ENCODE measurements around the gene CYTH1. TPM values are rescaled to one million over a fixed set of nuclear protein-coding genes. Genes with fewer than 3 reads are reported as not detected.

Gene CYTH1
- total RNA-seq, 1 experiment from 2014 or later = 10.3 TPM

DNA sequence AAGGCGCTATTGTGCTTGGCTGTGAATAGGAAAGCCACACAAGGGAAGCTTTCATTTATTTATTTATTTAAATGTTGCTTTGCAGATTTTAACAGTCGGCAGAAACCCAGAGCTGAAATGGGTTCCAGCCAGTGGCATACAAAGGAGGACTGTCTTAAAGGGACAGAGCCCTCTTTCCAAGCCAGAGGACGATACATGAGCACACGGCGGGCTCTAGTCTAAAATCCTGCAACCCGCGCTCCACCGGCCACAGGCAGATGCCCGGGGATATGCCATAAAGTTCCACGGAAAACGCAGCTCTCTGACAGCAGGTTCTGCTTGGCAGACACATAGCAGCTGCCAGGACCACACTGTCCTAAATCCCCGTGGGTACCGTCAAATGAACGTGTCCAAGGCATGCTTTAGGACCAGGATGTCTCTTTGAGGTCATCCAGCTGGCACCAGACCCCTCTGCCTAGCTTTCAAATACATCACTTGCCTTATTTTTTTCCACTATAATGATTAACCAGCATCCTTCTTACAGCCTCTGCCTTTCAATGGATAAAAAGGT, 64.6 kb downstream of the CYTH1 start:
- peak; percentile 62 for DNase-seq
- H3K36me3 ChIP-seq (replicated peaks; ENCODE audit: control insufficient read depth, insufficient read depth, low read length) = no peaks in the 10 kb centered on the region
- no peak overlapping the region for H3K4me3 ChIP-seq (ENCODE audit: insufficient read depth, low read depth, low read length)
- H3K27me3 ChIP-seq (ENCODE audit: control insufficient read depth, insufficient read depth, low read length) = no peaks in the 10 kb centered on the region

DNA sequence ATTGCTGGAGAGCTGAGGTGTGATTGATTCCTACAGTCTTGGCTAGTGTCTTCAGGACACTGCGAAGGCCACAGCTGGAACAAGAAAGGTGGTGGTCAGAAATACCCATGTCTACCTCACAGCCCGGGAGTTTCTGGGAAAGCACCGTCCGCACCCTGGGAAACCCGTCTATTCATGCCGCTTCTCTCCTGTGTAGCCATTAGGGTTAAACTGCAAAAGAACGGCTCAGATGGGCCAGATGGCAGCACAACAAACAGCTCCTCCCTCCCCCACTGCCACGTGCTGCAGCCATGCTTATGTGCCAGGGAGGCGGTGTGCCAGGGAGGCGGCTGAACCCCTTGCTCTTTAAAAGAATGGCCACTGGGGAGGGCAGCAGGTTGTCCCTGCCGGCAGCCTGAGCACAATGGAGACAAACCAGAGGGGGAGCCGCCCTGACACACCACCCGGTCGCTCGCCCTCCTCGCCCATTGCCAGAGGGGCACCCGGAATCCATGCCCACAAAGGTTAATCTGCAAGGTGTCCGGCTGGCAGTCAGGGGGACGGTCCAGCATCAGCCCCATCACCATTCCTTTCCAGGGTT, 65.2 kb downstream of the CYTH1 start:
- no peaks in the 10 kb centered on the region for H3K36me3 ChIP-seq (replicated peaks; ENCODE audit: control insufficient read depth, insufficient read depth, low read length)
- H3K27me3 ChIP-seq (ENCODE audit: control insufficient read depth, insufficient read depth, low read length) = no peaks in the 10 kb centered on the region
- H3K4me3 ChIP-seq (ENCODE audit: insufficient read depth, low read depth, low read length) = no peak overlapping the region
- peak; percentile 71 for DNase-seq

DNA sequence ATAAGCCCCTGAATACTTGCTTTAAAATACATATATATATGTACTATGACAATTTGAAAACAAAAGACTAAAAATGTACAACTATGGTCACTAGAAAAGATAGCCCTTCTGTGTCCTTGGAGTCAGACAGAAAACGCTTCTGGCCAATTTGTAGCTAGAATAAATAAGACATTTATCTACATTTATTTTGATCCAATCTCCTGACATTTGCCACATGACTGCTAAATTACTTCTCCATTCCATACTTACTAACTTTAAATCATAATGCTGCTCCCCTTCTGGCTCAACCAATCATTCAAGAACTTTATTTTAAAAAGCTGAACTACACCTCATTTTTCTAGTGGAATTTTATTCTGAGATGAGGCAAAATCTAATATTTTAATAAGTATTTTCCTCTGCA, 65.8 kb downstream of the CYTH1 start:
- H3K4me3 ChIP-seq (ENCODE audit: insufficient read depth, low read depth, low read length) = no peak overlapping the region
- no peaks in the 10 kb centered on the region for H3K36me3 ChIP-seq (replicated peaks; ENCODE audit: control insufficient read depth, insufficient read depth, low read length)
- no peaks in the 10 kb centered on the region for H3K27me3 ChIP-seq (ENCODE audit: control insufficient read depth, insufficient read depth, low read length)
- no peak for DNase-seq

DNA sequence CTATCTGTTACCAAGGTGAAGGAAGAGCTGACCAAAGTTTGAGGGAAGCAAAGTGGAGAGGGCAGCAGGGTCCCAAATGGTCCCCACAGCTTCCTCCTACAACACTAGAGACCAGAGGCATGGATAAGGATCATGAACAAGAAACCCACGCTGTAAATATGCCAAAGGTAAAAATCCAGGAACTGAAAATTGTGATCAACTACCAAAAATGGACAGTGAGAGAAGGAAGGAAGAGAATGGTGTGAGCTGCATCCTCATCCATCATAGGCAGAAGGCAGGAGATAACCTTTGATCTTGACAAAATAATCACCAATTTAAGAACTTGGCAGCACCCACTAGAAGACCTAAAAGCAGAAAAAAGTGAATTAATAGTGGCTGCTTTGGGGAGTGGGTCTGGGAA, 66.2 kb downstream of the CYTH1 start:
- Histone ChIP-seq H3K36me3 (replicated peaks; ENCODE audit: control insufficient read depth, insufficient read depth, low read length) (no peaks in the 10 kb centered on the region), H3K4me3 (ENCODE audit: insufficient read depth, low read depth, low read length) (no peak overlapping the region), H3K27me3 (ENCODE audit: control insufficient read depth, insufficient read depth, low read length) (no peaks in the 10 kb centered on the region)
- no peak for DNase-seq

DNA sequence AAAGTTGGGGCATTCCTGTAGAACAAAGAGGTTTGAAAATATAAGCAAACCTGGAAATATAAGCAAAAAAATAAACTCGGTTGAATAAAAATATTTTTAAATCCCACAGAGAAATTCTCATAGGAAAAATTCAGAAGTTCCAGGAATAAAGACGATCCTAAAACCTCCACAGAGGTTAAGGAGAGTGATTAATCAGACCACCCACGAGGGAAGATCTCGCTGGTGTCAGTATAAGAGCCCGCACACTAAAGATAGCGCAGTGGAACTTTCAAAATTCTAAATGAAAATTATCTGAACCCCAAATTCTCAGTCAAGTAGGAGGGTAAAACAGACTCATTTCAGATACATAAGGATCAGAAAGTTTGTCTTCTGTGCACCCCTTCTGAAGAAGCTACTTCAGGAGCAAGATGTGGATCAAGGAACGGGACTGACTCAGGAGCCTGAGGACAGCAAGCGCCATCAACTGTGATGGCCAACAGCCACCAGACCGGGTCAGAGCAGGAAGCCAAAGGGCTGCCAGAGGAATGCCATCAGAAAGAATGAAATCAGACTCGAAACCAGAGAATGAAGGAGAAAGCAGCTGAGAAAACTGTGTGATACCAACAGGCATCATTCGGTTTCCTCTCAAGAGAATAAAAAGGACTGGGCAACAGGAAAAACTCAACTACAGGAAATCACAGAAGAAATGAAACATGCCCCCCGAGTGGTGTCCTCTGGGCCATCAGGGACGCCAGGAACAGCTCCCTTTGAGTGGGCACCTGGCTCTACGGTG, 66.9 kb downstream of the CYTH1 start:
- H3K36me3 ChIP-seq (replicated peaks; ENCODE audit: control insufficient read depth, insufficient read depth, low read length) = no peaks in the 10 kb centered on the region
- H3K4me3 ChIP-seq (ENCODE audit: insufficient read depth, low read depth, low read length) = no peak overlapping the region
- no peaks in the 10 kb centered on the region for H3K27me3 ChIP-seq (ENCODE audit: control insufficient read depth, insufficient read depth, low read length)
- no peak for DNase-seq

DNA sequence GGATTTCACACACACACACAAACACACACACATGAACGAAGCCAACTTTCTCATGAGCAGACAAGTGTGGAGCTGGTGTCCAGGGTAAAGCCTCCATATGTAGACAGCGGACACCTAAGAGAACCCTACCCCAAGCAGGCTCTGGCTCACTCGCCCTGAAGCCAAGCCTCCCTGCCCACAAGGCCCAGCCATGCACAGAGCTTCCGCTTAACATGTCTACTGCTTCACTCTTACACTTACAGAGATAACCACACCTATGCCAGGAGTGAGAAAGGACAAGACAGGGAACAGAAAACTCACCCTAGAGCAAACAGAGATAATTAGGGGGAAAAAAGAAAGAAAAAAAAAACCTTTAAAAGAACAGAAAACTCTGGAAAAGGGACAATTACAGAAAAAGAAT, 67.5 kb downstream of the CYTH1 start:
- no peak for DNase-seq
- Histone ChIP-seq H3K4me3 (ENCODE audit: insufficient read depth, low read depth, low read length) (no peak overlapping the region), H3K36me3 (replicated peaks; ENCODE audit: control insufficient read depth, insufficient read depth, low read length) (no peaks in the 10 kb centered on the region), H3K27me3 (ENCODE audit: control insufficient read depth, insufficient read depth, low read length) (no peaks in the 10 kb centered on the region)

DNA sequence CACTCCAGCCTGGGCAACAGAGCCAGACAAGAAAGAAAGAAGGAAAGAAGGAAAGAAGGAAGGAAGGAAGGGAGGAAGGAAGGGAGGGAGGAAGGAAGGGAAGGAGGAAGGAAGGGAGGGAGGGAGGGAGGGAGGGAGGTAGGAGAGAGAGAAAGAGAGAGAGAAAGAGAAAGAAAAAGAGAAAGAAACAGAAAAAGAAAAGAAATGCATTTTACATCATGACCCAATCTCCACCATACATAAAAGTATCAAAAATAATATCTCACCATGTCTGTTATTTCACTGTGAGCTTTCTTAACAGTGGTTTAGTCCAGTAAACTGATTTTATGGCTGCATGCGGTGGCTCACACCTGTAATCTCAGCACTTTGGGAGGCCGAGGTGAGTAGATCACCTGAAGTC, 70.0 kb downstream of the CYTH1 start:
- Histone ChIP-seq H3K27me3 (ENCODE audit: control insufficient read depth, insufficient read depth, low read length) (no peaks in the 10 kb centered on the region), H3K36me3 (replicated peaks; ENCODE audit: control insufficient read depth, insufficient read depth, low read length) (peaks cover 2% of the 10 kb centered on the region), H3K4me3 (ENCODE audit: insufficient read depth, low read depth, low read length) (no peak overlapping the region)
- DNase-seq = no peak

DNA sequence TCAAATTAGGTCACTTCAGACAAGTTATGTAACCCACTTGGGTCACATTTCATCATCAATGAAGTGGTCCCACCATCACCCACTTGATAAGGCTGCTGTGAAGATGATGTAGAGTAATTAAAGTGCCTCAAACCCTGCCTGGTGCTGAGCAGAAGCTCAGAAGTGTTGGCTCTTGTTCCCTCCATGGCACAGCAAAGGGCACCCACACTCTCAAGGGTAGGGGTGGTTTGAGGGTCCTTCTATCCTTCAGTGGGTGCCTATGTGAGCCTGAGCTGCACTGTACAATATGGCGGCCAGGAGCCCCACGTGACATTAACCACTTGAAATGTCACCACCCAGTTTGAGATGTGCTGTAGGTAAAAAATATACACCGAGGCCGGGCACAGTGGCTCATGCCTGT, 71.5 kb downstream of the CYTH1 start:
- Histone ChIP-seq H3K27me3 (ENCODE audit: control insufficient read depth, insufficient read depth, low read length) (no peaks in the 10 kb centered on the region), H3K36me3 (replicated peaks; ENCODE audit: control insufficient read depth, insufficient read depth, low read length) (peaks cover 2% of the 10 kb centered on the region), H3K4me3 (ENCODE audit: insufficient read depth, low read depth, low read length) (no peak overlapping the region)
- DNase-seq = no peak

DNA sequence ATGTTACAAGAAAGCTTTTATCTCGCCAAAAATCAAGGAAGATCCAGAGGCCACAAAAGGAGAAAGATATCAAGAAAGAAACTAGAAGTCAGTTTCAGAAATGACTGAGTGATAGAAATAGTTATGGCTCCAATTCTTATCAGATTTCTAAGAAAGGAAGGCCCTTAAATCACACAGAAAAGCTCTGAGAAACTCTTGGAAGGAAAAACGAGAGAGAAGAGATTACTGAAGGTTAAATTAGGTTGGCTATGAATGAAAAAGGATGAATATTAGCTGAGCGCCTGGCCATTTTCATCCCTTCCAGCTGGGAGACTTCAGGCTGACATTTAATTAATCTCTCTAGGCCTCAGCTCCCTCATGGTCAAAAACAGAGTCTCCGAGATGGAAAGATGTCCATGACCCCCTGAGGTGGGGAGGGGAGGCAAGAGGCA, 72.3 kb downstream of the CYTH1 start:
- Histone ChIP-seq H3K27me3 (ENCODE audit: control insufficient read depth, insufficient read depth, low read length) (no peaks in the 10 kb centered on the region), H3K36me3 (replicated peaks; ENCODE audit: control insufficient read depth, insufficient read depth, low read length) (peaks cover 2% of the 10 kb centered on the region)

DNA sequence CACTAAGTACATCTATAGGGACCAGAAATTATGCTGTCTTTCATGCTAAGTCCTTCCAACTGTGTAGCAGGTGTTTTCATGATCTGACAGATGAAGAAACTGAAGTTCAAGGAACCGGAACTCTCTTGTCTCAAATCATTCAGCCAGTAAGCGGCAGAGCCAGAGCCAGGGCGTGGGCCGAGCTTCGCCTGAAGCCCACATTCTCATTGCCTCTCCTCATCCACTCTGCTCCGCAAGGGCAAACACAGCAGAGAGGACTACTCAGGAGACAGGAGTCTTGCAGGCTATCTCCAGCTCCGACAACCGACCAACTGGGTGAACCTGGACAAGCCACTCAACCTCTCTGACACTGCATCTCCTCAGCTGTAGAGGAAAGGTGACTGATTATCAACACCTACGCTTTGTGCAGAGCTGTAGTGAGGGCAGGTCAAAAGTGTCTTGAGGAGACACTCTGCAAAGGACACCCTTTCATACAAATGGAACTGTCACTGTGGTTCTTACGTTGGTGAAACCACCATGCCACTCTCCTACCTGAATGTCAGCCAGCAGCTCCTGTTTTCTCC, 72.9 kb downstream of the CYTH1 start:
- Histone ChIP-seq H3K27me3 (ENCODE audit: control insufficient read depth, insufficient read depth, low read length) (no peaks in the 10 kb centered on the region), H3K36me3 (replicated peaks; ENCODE audit: control insufficient read depth, insufficient read depth, low read length) (peaks cover 2% of the 10 kb centered on the region), H3K4me3 (ENCODE audit: insufficient read depth, low read depth, low read length) (no peak overlapping the region)
- DNase-seq = no peak

More for the DNA sequence above, 72.3 kb downstream of the CYTH1 start:
- no peak for DNase-seq
- no peak overlapping the region for H3K4me3 ChIP-seq (ENCODE audit: insufficient read depth, low read depth, low read length)

DNA sequence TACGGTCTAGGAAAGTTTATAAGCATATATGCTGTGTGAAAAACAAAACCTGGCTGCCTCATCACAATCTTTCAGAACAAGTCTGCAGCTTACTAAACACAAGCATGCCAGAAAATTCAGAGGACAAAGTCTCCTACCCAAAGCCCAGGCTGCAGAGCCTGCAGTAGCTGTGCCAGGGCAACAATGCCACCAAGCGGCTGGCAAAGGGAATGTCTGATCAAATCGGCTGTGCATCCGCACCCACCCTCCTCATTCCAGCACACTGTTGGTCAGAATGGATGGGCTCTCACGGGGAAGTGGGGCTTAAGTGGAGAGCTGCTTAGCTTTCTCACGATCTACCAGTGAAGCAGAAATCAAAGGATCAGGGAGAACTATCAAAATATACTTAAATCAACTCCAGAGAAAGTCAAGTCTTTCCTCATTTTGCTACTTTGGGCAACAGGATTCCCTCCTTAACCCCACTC, 73.5 kb downstream of the CYTH1 start:
- no peak overlapping the region for H3K4me3 ChIP-seq (ENCODE audit: insufficient read depth, low read depth, low read length)
- peaks cover 2% of the 10 kb centered on the region for H3K36me3 ChIP-seq (replicated peaks; ENCODE audit: control insufficient read depth, insufficient read depth, low read length)
- peak; percentile 87 for DNase-seq
- H3K27me3 ChIP-seq (ENCODE audit: control insufficient read depth, insufficient read depth, low read length) = no peaks in the 10 kb centered on the region

DNA sequence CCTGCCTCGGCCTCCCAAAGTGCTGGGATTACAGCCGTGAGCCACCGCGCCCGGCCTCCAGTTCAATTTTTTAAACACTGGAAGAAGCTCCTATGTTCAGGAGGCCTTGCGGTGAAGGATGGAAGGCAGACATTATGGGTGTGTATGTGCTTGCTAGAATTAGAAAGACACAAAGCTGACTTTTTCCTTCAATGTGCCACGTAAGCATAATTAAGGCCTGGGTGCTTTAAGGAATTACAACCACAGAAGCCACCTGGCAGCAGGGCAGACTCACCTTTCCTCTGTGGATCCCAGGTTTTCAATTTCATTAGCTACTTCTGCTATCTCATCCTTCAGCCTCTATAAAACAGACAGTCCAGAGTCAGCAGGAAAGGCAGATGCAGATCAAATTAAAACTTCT, 74.2 kb downstream of the CYTH1 start:
- Histone ChIP-seq H3K4me3 (ENCODE audit: insufficient read depth, low read depth, low read length) (no peak overlapping the region), H3K36me3 (replicated peaks; ENCODE audit: control insufficient read depth, insufficient read depth, low read length) (peaks cover 2% of the 10 kb centered on the region), H3K27me3 (ENCODE audit: control insufficient read depth, insufficient read depth, low read length) (no peaks in the 10 kb centered on the region)
- no peak for DNase-seq

DNA sequence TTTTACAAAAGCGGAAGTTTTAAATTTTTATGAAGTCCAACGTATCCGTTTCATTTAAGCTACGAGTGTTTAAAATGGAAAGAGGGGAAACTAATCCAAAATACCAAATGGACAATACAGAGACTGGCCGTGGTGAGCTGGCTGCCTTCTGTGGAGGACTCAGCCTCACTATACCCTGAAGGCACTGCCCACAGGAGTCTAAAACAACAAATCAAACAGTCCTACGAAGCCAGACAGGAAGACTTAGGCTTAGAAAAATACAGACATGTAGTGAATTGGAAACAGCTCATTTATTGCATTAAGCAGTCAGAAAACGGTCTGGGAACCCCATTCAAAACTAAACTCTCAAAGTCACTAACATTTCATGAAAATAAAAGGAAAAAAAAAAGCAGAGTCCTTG, 75.1 kb downstream of the CYTH1 start:
- Histone ChIP-seq H3K36me3 (replicated peaks; ENCODE audit: control insufficient read depth, insufficient read depth, low read length) (peaks cover 2% of the 10 kb centered on the region), H3K27me3 (ENCODE audit: control insufficient read depth, insufficient read depth, low read length) (no peaks in the 10 kb centered on the region), H3K4me3 (ENCODE audit: insufficient read depth, low read depth, low read length) (no peak overlapping the region)
- no peak for DNase-seq

DNA sequence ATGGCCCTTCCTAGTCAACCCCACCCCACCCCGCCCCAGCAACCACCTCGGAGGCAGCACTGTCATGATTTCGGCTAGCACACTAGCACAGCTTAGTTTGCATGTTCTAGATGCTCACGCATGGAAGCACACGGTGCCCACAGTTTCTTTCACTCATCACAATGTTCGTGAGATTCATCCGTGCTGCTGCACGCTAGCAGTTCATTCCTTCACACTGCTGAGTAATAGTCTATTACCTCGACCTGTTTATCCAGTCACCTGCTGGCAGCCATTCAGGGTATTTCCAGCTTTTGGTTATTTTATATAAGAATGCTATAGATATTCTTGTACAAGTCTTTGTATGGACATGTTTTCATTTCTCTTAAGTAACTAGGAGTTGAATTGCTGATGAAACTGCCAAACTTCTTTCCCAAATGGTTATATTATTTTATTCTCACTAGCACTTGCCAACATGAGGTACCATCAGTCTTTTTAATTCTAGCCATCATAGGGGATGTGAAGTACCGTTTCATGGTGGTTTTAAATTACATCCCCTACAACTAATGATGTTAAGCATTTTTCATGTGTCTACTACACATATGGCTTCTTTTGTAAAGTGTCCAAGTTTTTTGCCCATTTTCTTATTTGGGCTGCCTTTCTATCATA, 75.7 kb downstream of the CYTH1 start:
- DNase-seq = no peak
- Histone ChIP-seq H3K27me3 (ENCODE audit: control insufficient read depth, insufficient read depth, low read length) (no peaks in the 10 kb centered on the region), H3K4me3 (ENCODE audit: insufficient read depth, low read depth, low read length) (no peak overlapping the region), H3K36me3 (replicated peaks; ENCODE audit: control insufficient read depth, insufficient read depth, low read length) (peaks cover 2% of the 10 kb centered on the region)

Data from H7 (cell line).